Right lobe of liver (tissue), 6 donors: ENCODE measurements around the gene MRPL12. TPM values are rescaled to one million over a fixed set of nuclear protein-coding genes. Genes with fewer than 3 reads are reported as not detected.

ENCODE experiments used
- ATAC-seq, 4 donors: fragments of 200-7000 bp; cut with Tn5 transposase; one replicate each; pipeline ENCODE4 v1.9.1; 2020; ENCODE audit warnings: mild to moderate bottlenecking in 4 of 4, moderate library complexity in 4 of 4
- DNase-seq, 3 donors: peaks; one replicate each; pipeline ENCODE4 v3.0.0-alpha.2; 2020
- H3K27ac ChIP-seq, 3 donors: fragments of 200-600 bp; one replicate each; pipeline ENCODE4 v1.8.0; 2022
- H3K27me3 ChIP-seq, 2 donors: fragments of 200-600 bp; one replicate each; pipeline ENCODE4 v1.8.0; 2022
- H3K36me3 ChIP-seq, 4 donors: fragments of 200-600 bp; sonication (generic) in 1 of 4; one replicate each; pipeline versions ENCODE4 v1.5.1 to v1.8.0; 2017 to 2022; ENCODE audit warnings: control low read depth in 1 of 4
- H3K4me1 ChIP-seq, 4 donors: fragments of 200-600 bp; sonication (generic) in 1 of 4; one replicate each; pipeline versions ENCODE4 v1.5.1 to v1.8.0; 2017 to 2022; ENCODE audit warnings: control low read depth in 1 of 4
- H3K4me3 ChIP-seq, 3 donors: fragments of 200-600 bp; one replicate each; pipeline ENCODE4 v1.8.0; 2022
- H3K9me3 ChIP-seq, 4 donors: fragments of 200-600 bp; sonication (generic) in 1 of 4; one replicate each; pipeline versions ENCODE4 v1.5.1 to v1.8.0; 2017 to 2022; ENCODE audit warnings: control low read depth in 1 of 4
- CTCF ChIP-seq, 4 donors: fragments of 200-600 bp in 3 of 4; fragments of 450-650 bp in 1 of 4; IDR thresholded peaks; one replicate each; pipeline versions ENCODE4 v1.5.1 to v1.8.0; 2016 to 2022; ENCODE audit warnings: antibody characterized with exemption in 4 of 4, mild to moderate bottlenecking in 2 of 4
- POLR2A ChIP-seq: fragments of 450-650 bp; IDR thresholded peaks from one replicate; pipeline ENCODE4 v1.6.1; 2017; ENCODE audit warnings: antibody characterized with exemption, mild to moderate bottlenecking
- WGBS: methylation state at CpG from one replicate; pipeline ENCODE4 v1.1.6; 2018; ENCODE audit warnings: low coverage, low lambda C conversion rate; ENCODE audit not compliant: insufficient coverage; ENCODE audit errors: missing lambda C conversion rate; 5-methylcytosine and 5-hydroxymethylcytosine counted together
- intact Hi-C, 2 donors: fragments of 100-400 bp; cut with DNase I; formaldehyde crosslinking; loops; one replicate each; pipeline versions ENCODE4 v1.11.2 to v1.14.1; 2022
- total RNA-seq, 6 experiments: library from RNA; depleted of rRNA in 2 of 6; stranded (reverse); fragments of >200 nt in 2 of 6; fragmentation: NEBNext Ultra II Directional in 3 of 6; extraction: Animal tissue kit (Norgen Biotek cat#: 25700) in 3 of 6; gene quantifications; one replicate each; pipeline versions ENCODE4 v1.1.0 to v1.2.4, GENCODE V29; 2016 to 2023
- donor health status: DM: no; HTN: yes; CAD: no.
- donor health status: DM: no; HTN: no; CAD: no.
- donor health status: DM: no; HTN: no; CAD: no.
- donor health status: DM: no; HTN: yes; CAD: no.
- donor health status: DM: no; HTN: yes; CAD: no.

MRPL12 gene
- total RNA-seq, 6 experiments from 2014 or later = 43.8 to 119 (median 59.3) TPM

GRCh38 chr17:81676906-81677305 is 26.3 kb upstream of the MRPL12 start:
- H3K27me3 ChIP-seq = no peaks in the 10 kb centered on the region
- no peak overlapping the region for H3K27ac ChIP-seq
- peak in 1 of 4 donors; percentile 37 for ATAC-seq
- peak in 1 of 3 donors; percentile 69 for DNase-seq
- TF ChIP-seq POLR2A (no peak), CTCF (IDR thresholded peaks at IDR 0.05) (no peak)
- WGBS = no CpG with 5 or more reads among the region's 17 CpGs
- H3K4me3 ChIP-seq = no peak overlapping the region
- intact Hi-C loops = no loop called here
- H3K4me1 ChIP-seq = peaks cover 0 to 16% (median 6%) of the 10 kb centered on the region in 4 donors
- no peaks in the 10 kb centered on the region for H3K9me3 ChIP-seq
- H3K36me3 ChIP-seq = peaks cover 0 to 21% (median 3%) of the 10 kb centered on the region in 4 donors

GRCh38 chr17:81680150-81680549 is 23.0 kb upstream of the MRPL12 start:
- intact Hi-C loops = no loop called here
- DNase-seq = peak in 2 of 3 donors; percentile 72 to 75
- H3K9me3 ChIP-seq = no peaks in the 10 kb centered on the region
- 39% methylated on average over 11 of the region's 11 CpGs for WGBS
- peak; percentile 33 to 57 (median 45) for ATAC-seq
- no peaks in the 10 kb centered on the region for H3K27me3 ChIP-seq
- no peaks in the 10 kb centered on the region for H3K36me3 ChIP-seq
- TF ChIP-seq POLR2A (no peak), CTCF (IDR thresholded peaks at IDR 0.05) (no peak)
- peaks cover 0 to 36% (median 10%) of the 10 kb centered on the region in 4 donors for H3K4me1 ChIP-seq
- no peak overlapping the region for H3K4me3 ChIP-seq
- peak overlapping the region in 2 of 3 donors; percentile 25 to 47 for H3K27ac ChIP-seq

- Histone ChIP-seq H3K4me1 (peaks cover 0 to 41% (median 12%) of the 10 kb centered on the region in 4 donors), H3K27me3 (no peaks in the 10 kb centered on the region), H3K9me3 (no peaks in the 10 kb centered on the region), H3K27ac (no peak overlapping the region), H3K4me3 (no peak overlapping the region), H3K36me3 (peaks cover 0 to 9% (median 3%) of the 10 kb centered on the region in 4 donors)
- DNase-seq (no peak), ATAC-seq (no peak)
- intact Hi-C loops = no loop called here
- TF ChIP-seq POLR2A (no peak), CTCF (IDR thresholded peaks at IDR 0.05) (no peak)
- 20% methylated on average over 2 of the region's 17 CpGs for WGBS
Measured at GRCh38 chr17:81681672-81682071, 21.5 kb upstream of the MRPL12 start.

- ATAC-seq (no peak), DNase-seq (no peak)
- peak overlapping the region; percentile 93 to 98 (median 96) for H3K4me3 ChIP-seq
- TF ChIP-seq POLR2A (no peak), CTCF (IDR thresholded peaks at IDR 0.05) (no peak)
- no peaks in the 10 kb centered on the region for H3K9me3 ChIP-seq
- peaks cover 0 to 17% (median 8%) of the 10 kb centered on the region in 4 donors for H3K36me3 ChIP-seq
- 32% methylated on average over 15 of the region's 19 CpGs for WGBS
- intact Hi-C loops = no loop called here
- H3K27me3 ChIP-seq = no peaks in the 10 kb centered on the region
- H3K4me1 ChIP-seq = peaks cover 0 to 41% (median 12%) of the 10 kb centered on the region in 4 donors
- H3K27ac ChIP-seq = peak overlapping the region in 1 of 3 donors; percentile 49
Measured at GRCh38 chr17:81682565-81683207, 20.5 kb upstream of the MRPL12 start.
